NCI-H69 (cell line): Measurements from ENCODE around the gene LAMA3.

ENCODE experiments used
- DNase-seq: peaks from one replicate; lab custom pipeline; 2025; lab: John Stamatoyannopoulos, UW

The LAMA3 gene

DNA sequence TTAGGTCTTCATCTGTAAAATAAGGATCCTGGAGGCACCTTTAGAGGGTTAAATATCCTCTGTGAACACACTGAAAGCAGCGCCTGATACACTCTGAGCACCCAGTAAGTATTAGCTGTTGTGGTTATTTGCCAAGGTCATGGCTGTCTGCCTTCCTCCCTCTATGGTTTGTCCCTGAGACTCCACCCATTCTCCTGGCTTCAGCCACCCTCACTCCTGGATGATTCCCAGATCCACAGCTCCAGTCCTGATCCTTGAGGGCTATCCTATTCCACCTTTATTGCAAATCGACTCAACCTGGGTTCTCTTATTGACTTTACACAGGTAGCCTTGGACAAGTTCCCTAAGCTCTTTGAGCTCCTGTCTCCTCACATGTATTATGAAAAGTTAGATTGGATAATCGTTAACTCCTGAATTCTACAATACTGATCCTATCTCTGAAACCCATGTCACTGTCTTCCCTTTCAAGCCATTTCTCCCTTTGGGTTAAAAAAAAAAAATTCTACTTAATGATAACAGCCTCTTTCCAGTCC, 162.3 kb downstream of the LAMA3 start:
- no peak for DNase-seq

DNA sequence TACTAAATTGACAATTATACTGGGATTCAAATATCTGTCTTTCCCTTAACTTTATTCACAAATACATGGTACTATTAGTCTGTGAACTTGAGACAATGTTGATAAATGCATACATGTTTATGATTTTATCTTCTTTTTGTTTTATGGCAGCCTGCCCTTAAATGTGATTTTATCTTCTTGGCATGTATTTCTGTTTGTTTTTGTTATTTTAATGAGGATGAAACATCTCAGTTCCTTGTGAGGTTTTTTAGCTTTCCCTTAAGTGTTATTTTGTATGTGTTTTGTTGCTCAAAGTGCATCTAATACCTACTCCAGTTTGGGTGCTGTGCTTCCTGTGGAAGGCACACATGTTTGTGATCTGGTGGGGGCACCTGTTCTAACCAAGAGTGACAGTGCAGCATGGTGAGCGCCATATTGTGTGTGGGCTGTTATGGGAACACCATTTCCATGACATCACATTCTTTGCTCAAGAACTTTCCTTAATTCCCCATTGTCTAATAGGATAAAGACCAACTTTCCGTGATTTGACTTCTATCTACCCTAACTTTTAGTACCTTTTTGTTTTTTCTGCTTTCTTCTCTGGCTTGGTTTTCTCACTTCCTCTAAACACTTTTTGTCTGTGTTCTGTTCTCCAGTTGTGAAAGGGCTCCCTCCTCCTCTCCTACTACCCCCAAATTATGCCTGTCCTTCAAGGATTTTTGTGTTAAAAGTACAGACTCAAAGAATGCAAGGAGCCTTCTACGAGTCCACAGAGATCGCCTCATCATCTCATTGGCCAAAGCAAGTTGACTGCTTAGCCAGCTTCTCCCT, 163.2 kb downstream of the LAMA3 start:
- DNase-seq: no peak

DNA sequence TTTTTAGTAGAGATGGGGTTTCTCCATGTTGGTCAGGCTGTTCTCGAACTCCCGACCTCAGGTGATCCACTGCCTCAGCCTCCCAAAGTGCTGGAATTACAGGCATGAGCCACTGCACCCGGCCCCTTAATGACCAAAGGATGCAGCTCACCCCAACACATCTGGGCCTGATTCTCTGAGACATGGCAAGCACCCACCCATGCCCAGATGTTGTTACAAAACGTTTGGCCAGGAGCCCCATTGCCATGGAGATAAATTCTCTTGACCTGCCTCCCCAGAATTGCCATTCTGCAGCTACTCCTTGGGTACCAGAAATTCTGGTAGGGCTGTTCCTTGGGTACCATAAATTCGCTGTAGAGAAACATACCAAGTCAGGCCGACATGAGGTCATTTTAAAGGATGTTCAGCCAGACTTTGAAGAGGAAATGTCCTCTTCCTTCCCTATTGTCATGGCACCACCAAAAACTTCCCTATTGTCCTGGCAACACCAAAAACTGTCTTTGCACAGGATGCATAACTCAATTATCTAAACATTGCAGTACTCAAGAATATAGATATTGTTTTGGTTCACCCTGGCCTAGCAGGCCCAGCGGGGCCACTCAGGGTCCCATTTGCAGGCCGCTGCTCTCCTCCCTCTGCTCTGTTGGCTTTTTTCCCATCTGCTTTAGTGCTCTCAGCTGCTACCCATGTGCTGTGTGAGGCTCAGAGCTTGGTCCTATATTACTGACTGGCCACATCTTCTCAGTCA, 164.4 kb downstream of the LAMA3 start:
- DNase-seq: no peak

DNA sequence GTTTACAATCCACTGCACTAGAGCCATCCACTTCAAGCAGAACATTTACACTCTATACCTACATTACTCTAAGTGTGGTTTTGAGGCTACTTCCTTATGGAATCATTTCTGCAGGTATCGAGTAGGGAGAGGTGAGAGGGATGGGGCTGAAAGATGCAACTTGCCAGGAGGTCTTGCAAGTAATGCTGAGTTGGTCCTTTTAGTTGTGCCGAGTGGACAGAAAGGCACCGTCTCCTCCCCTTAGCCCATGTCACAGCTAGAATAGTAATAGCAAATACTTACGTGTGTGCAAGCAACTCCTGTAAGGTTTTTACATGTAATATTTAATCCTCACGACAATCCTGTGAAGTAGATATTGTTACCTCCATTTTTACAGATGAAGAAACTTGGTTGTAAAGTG, 166.5 kb downstream of the LAMA3 start:
- no peak for DNase-seq

DNA sequence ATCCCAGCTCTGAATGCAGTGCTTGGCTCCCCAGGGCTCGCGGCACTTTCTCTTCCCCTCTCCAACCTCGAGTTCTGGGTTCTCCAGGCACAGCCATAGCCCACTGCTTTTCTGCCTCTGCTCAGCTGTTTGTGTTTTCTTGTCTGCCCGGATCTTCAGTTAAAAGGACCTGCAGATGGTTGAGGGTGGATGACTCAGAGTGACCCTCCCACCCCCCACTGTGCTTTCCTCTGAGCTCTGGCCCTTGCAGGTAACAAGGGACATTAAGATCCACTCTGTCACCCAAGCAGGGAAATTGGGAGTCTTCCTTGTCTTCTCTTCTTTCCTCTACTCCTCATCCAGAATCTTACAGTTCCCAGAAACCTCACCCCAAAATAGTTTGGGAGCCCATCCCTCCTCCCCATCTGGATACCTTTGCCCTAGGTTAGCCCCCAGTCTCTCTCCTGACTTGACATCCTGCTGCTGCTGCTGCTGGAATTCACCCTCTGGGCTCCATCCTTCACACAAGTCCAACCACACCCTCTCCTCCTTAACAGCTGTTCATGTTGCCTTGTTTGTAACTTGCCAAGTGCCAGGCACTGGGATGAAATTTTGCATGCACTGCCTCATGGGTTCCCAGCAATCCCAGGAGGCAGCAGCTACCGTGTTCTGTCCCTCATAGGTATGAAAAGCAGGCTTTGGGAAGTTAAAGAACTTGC, 167.4 kb downstream of the LAMA3 start:
- DNase-seq: peak; percentile 91

DNA sequence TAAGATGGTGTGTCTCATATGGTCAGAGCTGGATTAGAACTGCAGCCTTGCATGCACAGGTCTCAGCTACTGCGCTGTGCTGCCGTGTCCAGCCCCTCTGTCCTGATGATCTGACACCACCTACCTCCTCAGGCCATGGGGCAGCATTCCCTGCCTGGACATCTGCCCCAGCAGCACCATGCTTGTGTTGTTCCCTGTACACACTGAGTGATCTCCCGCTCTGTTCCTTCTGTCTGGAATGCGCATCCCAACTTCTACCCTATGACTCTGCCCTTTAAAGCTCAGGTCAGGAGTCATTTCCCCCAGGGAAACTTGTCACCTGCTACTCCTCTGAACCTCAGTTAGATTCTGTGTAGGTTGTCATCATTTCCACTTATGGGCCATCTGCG, 167.9 kb downstream of the LAMA3 start:
- no peak for DNase-seq

DNA sequence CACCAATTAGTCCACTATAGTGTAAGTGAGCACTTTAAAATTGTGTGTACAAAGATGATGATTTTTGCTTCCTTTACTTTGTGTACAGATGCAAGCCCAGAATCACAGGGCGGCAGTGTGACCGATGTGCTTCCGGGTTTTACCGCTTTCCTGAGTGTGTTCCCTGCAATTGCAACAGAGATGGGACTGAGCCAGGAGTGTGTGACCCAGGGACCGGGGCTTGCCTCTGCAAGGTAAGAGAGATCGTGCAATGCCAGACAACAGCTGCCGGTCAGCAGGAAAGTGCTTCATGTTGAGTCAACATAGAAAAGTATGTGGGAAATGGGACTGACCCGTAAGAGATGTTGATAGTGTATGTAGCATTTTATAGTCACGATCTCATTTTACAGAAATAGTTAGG, 168.5 kb downstream of the LAMA3 start:
- no peak for DNase-seq

DNA sequence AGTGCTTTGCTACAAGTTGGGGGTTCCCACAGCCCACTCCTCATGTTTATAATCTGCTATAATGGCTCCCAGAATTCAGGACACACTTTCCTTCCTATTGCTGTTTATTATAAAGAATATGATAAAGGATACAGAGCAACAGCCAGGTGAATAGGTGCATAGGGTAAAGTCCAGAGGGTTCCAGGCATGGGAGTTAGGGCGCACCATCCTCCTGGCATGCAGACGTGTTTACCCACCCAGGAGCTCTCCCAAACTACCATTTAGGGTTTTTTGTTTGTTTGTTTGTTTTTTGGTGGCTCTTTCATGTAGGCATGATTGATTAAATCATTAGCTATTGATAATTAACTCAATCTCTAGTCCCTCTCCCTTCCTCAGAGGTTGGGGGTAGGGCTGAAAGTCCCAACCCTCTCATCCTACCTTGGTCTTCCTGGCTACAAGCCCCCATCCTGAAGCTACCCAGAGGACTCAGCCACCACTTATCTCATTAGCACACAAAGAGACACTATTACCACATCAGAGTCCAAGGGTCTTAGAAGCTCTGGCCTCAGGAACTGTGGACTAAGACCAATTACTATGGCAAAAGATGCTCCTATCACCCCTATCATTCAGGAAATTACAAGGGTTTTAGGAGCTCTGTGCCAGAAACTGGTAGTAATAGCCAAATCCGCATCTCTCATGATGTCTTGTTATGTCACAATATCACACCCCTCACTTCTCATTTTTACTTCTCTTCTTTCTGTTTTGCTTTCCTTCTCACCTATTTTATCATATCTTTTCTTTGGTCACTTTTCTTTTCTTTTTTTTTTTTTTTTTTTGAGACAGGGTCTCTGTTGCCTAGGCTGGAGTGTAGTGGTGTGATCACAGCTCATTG, 170.4 kb downstream of the LAMA3 start:
- DNase-seq: no peak

DNA sequence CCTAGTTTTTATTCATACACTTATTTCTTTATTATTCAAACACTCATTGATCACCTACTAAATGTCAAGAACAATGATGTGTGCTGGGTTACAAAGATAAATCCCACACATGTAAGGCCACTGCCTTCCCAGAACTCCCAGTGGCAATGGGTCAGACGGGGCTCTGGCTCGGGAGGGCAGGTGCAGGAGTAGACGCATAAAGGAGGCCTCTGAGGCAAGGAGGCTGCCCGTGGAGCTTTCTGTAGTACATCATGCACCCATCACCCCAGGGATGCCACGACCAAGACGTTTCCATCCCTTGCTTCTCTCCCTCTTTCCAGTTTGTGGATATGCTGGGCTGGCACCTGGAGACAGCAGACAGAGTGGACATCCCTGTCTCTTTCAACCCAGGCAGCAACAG, 172.1 kb downstream of the LAMA3 start:
- DNase-seq: no peak

DNA sequence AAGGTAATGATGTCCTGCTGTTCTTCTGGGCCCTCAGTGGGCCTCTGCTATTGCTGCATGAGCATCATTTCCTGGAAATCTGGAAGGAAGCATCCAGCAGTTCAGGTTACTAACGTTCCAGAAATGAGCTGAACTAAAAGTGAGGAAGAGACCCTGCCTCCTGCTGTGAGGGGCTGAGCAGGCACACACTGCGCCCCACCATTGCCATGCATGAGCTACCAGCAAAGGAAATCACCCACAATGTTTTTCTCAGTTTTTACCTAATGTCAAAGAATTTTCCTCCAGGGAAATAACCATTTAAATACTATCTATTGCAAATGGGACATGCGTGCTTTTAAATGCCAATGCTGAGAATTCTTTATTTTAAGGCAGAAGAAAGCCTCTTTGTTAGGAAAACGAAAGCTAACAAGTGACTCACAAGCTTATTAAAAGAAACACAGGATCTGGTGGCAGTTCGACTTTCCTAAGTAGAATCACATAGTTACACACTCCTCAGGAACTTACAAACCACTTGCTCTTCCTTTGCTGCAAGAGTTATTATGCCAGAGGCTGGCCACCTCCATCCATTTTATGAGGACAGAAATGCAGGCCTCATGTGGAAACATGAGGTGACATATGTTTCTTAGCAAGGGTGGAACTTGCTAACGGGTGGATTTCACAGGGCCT, 172.7 kb downstream of the LAMA3 start:
- no peak for DNase-seq

DNA sequence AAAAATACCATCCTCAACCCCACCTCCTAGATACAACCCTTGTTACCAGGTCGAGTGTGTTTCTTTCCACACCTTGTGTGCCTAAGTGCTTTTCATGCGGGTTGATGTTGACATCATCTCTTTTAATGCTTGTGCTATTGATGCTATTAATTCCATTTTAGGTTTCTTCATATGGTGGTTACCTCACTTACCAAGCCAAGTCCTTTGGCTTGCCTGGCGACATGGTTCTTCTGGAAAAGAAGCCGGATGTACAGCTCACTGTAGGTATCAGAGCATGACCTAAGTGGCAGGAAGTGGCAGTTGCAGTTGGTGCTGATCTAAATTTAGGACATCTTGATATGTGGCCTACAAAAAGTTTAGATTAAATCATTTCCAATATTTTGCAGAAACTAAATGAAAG, 175.4 kb downstream of the LAMA3 start:
- DNase-seq: no peak

DNA sequence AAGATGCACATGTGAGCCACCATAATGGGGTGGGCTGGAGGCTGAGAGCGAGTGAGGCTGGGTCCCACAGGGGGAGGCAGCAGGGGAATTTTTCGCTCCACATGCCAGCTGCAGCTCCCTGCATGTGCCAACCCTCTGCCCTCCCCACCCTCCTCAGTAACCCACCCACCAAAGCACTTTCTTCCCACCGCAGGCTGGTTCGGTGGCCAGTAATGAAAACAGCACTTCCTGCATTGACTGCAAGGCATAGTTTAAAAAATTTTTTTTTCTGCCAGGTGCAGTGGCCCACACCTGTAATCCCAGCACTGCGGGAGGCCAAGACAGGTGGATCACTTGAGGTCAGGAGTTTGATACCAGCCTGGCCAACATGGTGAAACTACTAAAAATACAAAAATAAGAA, 177.8 kb downstream of the LAMA3 start:
- no peak for DNase-seq

DNA sequence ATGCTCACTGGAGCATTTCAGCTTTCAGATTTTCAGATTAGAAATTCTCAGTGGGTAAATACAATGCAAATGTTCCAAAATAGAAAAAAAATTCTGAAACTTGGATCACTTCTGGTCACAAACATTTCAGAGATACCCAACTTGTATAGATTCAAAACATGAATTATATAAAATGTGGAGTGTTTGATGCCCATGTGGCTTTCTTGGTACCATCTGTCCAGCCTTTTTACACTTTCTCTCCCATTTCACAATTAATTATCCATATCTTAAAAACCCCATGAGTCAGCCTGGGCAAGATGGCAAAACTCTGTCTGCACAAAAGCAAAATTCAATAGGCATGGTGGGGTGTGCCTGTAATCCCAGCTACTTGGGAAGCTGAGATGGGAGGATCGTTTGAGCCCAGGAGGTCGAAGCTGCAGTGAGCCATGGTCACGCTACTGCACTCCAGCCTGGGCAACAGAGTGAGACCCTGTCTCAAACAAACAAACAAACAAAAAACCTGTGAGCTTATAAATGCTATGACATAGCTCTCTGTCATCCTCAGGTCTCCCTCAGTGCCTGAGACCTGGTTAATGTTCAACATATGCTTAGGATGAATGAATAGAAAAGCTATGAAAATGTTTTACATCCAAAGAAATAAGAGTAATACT, 179.0 kb downstream of the LAMA3 start:
- peak; percentile 87 for DNase-seq

DNA sequence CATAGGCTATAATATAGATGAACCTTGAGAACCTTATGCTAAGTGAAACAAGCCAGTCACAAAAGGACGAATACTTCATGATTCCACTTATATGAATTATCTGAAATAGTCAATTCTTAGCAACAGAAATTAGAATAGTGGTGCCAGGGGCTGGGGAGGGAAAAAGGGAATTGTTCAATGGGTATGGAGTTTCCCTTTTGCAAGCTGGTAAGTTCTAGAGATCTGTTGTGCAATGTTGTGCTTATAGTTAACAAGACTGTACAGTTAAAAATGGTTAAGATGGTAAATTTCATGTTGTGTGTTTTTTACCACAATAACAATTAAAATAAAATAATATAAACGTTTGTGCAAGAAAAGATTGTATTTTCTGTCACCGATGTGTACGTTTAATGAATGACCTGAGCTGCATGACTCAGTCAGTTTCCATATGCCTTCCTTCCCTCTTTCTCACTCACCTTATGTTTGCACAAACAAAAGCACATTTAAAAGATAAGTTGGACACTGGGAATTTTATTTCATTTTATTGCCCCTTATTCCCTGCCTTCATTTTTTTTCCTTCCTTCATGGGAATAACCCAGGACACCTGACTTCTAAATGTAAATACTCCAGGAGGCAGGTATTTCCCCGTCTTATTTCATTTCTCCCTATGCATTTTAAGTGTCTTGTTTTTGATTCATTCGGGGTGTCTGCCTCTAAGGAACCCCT, 181.6 kb downstream of the LAMA3 start:
- peak; percentile 75 for DNase-seq

DNA sequence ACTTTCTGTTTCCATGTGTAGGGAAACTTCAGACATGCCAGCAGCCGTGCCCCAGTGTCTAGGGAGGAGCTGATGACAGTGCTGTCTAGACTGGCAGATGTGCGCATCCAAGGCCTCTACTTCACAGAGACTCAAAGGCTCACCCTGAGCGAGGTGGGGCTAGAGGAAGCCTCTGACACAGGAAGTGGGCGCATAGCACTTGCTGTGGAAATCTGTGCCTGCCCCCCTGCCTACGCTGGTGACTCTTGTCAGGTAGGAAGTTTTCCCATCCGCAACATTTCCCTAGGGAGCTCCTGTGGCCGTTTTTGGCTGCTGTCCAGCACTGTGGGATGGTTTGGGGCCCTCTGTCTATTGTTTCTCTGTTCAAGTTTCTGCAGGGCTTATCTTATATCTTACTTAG, 182.2 kb downstream of the LAMA3 start:
- DNase-seq: peak; percentile 99

DNA sequence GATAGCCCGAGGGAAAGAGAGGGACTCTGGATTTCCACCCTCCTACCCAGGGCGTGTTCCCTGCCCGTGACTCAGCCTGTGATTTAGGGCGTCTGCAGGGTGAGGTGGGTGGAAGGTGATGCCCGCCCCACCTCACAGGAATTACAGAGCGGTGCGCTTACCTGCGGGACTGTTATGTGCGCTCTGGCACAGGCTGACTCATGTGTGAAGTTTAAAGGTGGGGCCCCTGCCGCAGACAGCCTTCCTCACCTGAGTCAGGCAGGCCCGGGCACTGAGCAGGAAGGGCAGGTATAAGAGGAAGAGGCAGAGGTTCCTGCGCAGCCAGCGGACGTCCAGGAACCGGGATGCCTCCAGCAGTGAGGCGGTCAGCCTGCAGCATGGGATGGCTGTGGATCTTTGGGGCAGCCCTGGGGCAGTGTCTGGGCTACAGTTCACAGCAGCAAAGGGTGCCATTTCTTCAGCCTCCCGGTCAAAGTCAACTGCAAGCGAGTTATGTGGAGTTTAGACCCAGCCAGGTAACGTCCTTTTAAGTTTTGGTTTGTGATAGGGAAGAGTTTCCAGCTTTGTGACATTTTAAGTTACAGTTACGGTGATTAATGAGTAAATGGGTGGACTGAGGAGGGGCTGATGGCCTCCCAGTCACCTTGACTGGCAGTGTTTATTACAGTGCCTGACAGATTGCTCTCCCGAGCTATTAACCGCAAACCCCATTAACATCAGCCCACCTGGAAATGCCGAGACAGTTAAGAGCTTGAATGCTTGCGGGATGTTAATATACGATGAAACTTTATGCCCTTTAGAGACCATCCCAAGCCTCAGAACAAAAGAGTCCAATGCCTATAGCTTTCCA, 183.7 kb downstream of the LAMA3 start:
- peak; percentile 98 for DNase-seq

DNA sequence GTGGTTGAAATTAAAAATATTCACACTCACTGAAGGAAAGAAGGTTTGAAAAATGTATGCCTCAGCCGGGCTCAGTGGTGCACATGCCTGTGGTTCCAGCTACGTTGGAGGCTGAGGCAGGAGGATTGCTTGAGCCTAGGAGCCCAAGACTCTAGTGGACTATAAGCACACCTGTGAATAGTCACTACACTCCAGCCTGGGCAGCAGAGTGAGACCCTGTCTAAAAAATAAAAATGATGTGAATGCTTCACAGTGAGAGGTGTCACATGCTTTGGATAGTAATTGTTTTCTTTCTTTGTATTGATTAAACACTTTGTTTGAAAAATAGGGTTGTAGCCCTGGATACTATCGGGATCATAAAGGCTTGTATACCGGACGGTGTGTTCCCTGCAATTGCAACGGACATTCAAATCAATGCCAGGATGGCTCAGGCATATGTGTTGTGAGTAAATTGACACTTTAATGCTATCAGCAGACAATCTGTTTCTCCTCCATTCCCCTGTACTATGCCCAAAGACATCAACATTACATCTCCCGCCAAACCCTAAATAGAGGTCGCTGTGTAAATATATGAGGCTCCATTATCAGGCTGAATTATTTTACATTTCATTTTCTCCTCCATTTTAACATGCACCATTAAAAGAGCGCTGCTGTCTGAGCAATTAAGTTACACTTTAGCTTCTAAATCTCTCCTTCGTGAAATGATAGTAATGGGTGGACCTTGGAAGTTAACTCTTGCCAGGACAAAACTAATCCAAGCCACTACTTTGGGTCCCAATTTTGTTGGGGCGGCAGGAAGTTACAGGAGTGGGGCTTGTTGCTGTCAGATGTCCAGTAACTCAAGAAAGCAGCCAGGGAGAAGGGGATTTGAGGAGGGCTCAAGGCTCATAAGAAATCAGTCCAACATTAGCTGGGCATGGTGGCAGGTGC, 187.0 kb downstream of the LAMA3 start:
- DNase-seq: peak; percentile 73

DNA sequence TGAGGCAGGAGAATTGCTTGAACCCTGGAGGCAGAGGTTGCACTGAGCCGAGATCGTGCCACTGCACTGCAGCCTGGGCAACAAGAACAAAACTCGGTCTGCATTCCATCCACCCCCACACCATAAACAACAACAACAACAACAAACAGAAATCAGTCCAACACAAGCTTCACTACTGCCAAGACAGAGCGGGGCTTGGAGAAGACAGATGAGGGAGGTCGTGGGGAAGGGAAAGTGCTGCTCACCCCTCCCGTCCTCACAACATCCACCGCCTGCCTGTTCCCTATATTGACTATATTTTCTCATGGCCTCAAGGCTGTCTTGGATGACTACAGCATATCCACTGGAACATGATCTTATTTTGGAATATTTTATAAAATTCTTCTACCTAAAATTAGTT, 187.7 kb downstream of the LAMA3 start:
- DNase-seq: no peak
